Esophagus squamous epithelium (tissue), 4 donors: ENCODE results near the gene SLC38A5.

ENCODE experiments used
- POLR2A ChIP-seq, 4 donors: fragments of 450-650 bp; IDR thresholded peaks; one replicate each; pipeline ENCODE4 v1.6.1; 2017; ENCODE audit warnings: antibody characterized with exemption in 4 of 4, mild to moderate bottlenecking in 4 of 4, moderate library complexity in 3 of 4
- TF ChIP-seq, protein P1 (sequence below), 6 experiments: fragments of 450-650 bp in 4 of 6; fragments of 200-600 bp in 2 of 6; sonication (generic) in 2 of 6; IDR thresholded peaks; one replicate each; pipeline ENCODE4 v1.5.1; 2016 to 2019; ENCODE audit warnings: antibody characterized with exemption in 6 of 6, mild to moderate bottlenecking in 4 of 6, moderate library complexity in 4 of 6

DNA sequence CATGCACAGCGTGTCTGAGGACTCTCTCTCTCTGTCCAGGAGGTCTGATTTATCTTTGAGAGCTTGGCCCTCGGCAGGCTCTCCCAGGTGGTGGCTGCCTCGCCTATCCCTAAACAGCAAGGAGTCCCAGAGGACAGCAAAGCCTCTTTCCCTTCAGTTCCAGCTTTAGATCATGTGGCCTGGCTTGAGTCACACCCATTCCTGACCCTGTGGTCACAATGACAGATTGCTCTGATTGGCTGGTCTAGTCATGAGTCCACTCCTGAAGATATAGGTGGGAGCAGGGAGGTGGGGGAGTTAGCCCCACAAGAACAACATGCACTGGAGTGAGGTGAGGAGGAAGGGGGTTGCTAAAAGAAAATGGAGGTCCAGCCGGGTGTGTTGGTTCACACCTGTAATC is 26.6 kb upstream of the SLC38A5 start:
- TF ChIP-seq, protein P1, sequence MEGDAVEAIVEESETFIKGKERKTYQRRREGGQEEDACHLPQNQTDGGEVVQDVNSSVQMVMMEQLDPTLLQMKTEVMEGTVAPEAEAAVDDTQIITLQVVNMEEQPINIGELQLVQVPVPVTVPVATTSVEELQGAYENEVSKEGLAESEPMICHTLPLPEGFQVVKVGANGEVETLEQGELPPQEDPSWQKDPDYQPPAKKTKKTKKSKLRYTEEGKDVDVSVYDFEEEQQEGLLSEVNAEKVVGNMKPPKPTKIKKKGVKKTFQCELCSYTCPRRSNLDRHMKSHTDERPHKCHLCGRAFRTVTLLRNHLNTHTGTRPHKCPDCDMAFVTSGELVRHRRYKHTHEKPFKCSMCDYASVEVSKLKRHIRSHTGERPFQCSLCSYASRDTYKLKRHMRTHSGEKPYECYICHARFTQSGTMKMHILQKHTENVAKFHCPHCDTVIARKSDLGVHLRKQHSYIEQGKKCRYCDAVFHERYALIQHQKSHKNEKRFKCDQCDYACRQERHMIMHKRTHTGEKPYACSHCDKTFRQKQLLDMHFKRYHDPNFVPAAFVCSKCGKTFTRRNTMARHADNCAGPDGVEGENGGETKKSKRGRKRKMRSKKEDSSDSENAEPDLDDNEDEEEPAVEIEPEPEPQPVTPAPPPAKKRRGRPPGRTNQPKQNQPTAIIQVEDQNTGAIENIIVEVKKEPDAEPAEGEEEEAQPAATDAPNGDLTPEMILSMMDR (IDR thresholded peaks at IDR 0.05), result no peak
- TF ChIP-seq POLR2A (IDR thresholded peaks at IDR 0.05), result no peak
